Skin epidermis (tissue), 12 donors: ENCODE measurements around the gene SMAD1.

Experiments
- H3K27ac ChIP-seq, 21 experiments: fragments of 200-600 bp; sonication (generic) in 11 of 21; one replicate each; pipeline ENCODE4 v1.5.0; 2020; ENCODE audit warnings: mild to moderate bottlenecking in 3 of 21, inconsistent platforms in 2 of 21, moderate library complexity in 2 of 21
- H3K4me3 ChIP-seq, 7 experiments: fragments of 200-600 bp; sonication (generic) in 2 of 7; one replicate each; pipeline ENCODE4 v1.5.0; 2020; ENCODE audit warnings: inconsistent platforms in 2 of 7, mild to moderate bottlenecking in 2 of 7, moderate library complexity in 1 of 7

Gene SMAD1

GRCh38 chr4:145481164-145481941 lies at the start of gene SMAD1:
Gene SMAD1 (plus strand): TSS chr4:145481853. CDS start chr4:145514614, 32,761 bp downstream.
- Histone ChIP-seq H3K27ac (peak within 1 kb of the TSS; percentile 89 to 100 (median 97)), H3K4me3 (peak within 1 kb of the TSS; percentile 77 to 98 (median 81))

- Histone ChIP-seq H3K4me3 (no peak overlapping the region), H3K27ac (no peak overlapping the region)
Observed at GRCh38 chr4:145433684-145434083, 48.0 kb upstream of the SMAD1 start.

GRCh38 chr4:145435646-145436045 lies 46.0 kb upstream of the SMAD1 start:
- no peak overlapping the region for H3K27ac ChIP-seq
- no peak overlapping the region for H3K4me3 ChIP-seq

- H3K27ac ChIP-seq = no peak overlapping the region
- no peak overlapping the region for H3K4me3 ChIP-seq
Observed at GRCh38 chr4:145436114-145436513, 45.5 kb upstream of the SMAD1 start.

GRCh38 chr4:145436796-145437195 lies 44.9 kb upstream of the SMAD1 start:
- H3K27ac ChIP-seq = no peak overlapping the region
- no peak overlapping the region for H3K4me3 ChIP-seq

GRCh38 chr4:145437466-145437865 lies 44.2 kb upstream of the SMAD1 start:
- Histone ChIP-seq H3K27ac (no peak overlapping the region), H3K4me3 (no peak overlapping the region)

GRCh38 chr4:145438298-145438697 lies 43.4 kb upstream of the SMAD1 start:
- Histone ChIP-seq H3K4me3 (no peak overlapping the region), H3K27ac (no peak overlapping the region)

GRCh38 chr4:145440292-145441007 lies 41.2 kb upstream of the SMAD1 start:
- Histone ChIP-seq H3K27ac (no peak overlapping the region), H3K4me3 (no peak overlapping the region)

GRCh38 chr4:145446184-145446583 lies 35.5 kb upstream of the SMAD1 start:
- no peak overlapping the region for H3K4me3 ChIP-seq

GRCh38 chr4:145451895-145452294 lies 29.8 kb upstream of the SMAD1 start:
- no peak overlapping the region for H3K4me3 ChIP-seq

More at GRCh38 chr4:145446184-145446583, 35.5 kb upstream of the SMAD1 start:
- H3K27ac ChIP-seq = no peak overlapping the region

GRCh38 chr4:145452447-145453162 lies 29.0 kb upstream of the SMAD1 start:
- Histone ChIP-seq H3K4me3 (no peak overlapping the region), H3K27ac (no peak overlapping the region)

More at GRCh38 chr4:145451895-145452294, 29.8 kb upstream of the SMAD1 start:
- H3K27ac ChIP-seq = no peak overlapping the region

GRCh38 chr4:145453163-145453520 lies 28.5 kb upstream of the SMAD1 start:
- Histone ChIP-seq H3K4me3 (no peak overlapping the region), H3K27ac (no peak overlapping the region)

GRCh38 chr4:145473203-145473602 lies 8.4 kb upstream of the SMAD1 start:
- Histone ChIP-seq H3K27ac (no peak overlapping the region), H3K4me3 (no peak overlapping the region)

- Histone ChIP-seq H3K4me3 (no peak overlapping the region), H3K27ac (peak overlapping the region in 2 of 21 experiments; percentile 92 to 99)
Observed at GRCh38 chr4:145480257-145480656, 1.4 kb upstream of the SMAD1 start.

GRCh38 chr4:145481942-145482208 lies 222 bp downstream of the SMAD1 start:
- Histone ChIP-seq H3K4me3 (peak overlapping the region; percentile 77 to 98 (median 81)), H3K27ac (peak overlapping the region; percentile 89 to 100 (median 97))

- H3K4me3 ChIP-seq = peak overlapping the region; percentile 77 to 98 (median 81)
- peak overlapping the region; percentile 89 to 100 (median 97) for H3K27ac ChIP-seq
Observed at GRCh38 chr4:145482209-145483037, 770 bp downstream of the SMAD1 start.

- Histone ChIP-seq H3K27ac (peak overlapping the region in 12 of 21 experiments; percentile 92 to 100 (median 97)), H3K4me3 (peak overlapping the region; percentile 77 to 98 (median 81))
Observed at GRCh38 chr4:145483514-145483913, 1.9 kb downstream of the SMAD1 start.

GRCh38 chr4:145484225-145484846 lies 2.7 kb downstream of the SMAD1 start:
- H3K27ac ChIP-seq = peak overlapping the region in 9 of 21 experiments; percentile 0 to 100 (median 92)
- H3K4me3 ChIP-seq = peak overlapping the region in 5 of 7 experiments; percentile 1 to 98 (median 81)

GRCh38 chr4:145485120-145485519 lies 3.5 kb downstream of the SMAD1 start:
- H3K4me3 ChIP-seq = peak overlapping the region in 1 of 7 experiments; percentile 16
- H3K27ac ChIP-seq = peak overlapping the region in 3 of 21 experiments; percentile 3 to 99 (median 29)
